ENCODE measurements around the gene IP6K2. TPM values are rescaled to one million over a fixed set of nuclear protein-coding genes. Genes with fewer than 3 reads are reported as not detected.
A peak's percentile ranks its signal among the peaks of the same experiment; 100 is the strongest.

The IP6K2 gene
- total and polyA plus RNA-seq, 2 of the 13 experiments (the other 11 are each of a cell fraction or from before 2014, with no cell fraction given), result 85.5 to 112 TPM

GRCh38 chr3:48663489-48664312 lies 53.3 kb downstream of the IP6K2 start (continued):
- TF ChIP-seq PRDM10 (CRISPR knock-in tag; IDR thresholded peaks at IDR 0.05; ENCODE audit: low read depth), result peak; percentile 96
- peak; percentile 43; the same call in 1 of the 2 replicates for TF ChIP-seq HIC2 (CRISPR knock-in tag; IDR thresholded peaks at IDR 0.05; ENCODE audit: low read depth)
- TF ChIP-seq ATF2 (CRISPR knock-in tag; IDR thresholded peaks at IDR 0.05), result peak; percentile 100
- peak; percentile 64 for TF ChIP-seq NR2F2 (IDR thresholded peaks at IDR 0.05; ENCODE audit: borderline replicate concordance, low read depth)
- TF ChIP-seq AGO1 (IDR thresholded peaks at IDR 0.05; ENCODE audit: low read depth, low read length, poor library complexity, severe bottlenecking), result peak; percentile 97
- no peak for TF ChIP-seq PLSCR1 (CRISPR knock-in tag; IDR thresholded peaks at IDR 0.05; ENCODE audit: borderline replicate concordance)
- no peak for TF ChIP-seq NFKBIZ (CRISPR knock-in tag; IDR thresholded peaks at IDR 0.05)
- no peak for TF ChIP-seq ZFP62 (CRISPR knock-in tag; IDR thresholded peaks at IDR 0.05)
- TF ChIP-seq ZNF253 (CRISPR knock-in tag; IDR thresholded peaks at IDR 0.05; ENCODE audit: borderline replicate concordance), result no peak
- no peak for TF ChIP-seq ZNF550 (CRISPR knock-in tag; IDR thresholded peaks at IDR 0.05; ENCODE audit: borderline replicate concordance)
- no peak for TF ChIP-seq NPAS2 (CRISPR knock-in tag; IDR thresholded peaks at IDR 0.05; ENCODE audit: borderline replicate concordance)
- TF ChIP-seq PPARG (CRISPR knock-in tag; conservative IDR thresholded peaks at IDR 0.05), result no peak
- TF ChIP-seq ZNF160 (CRISPR knock-in tag; IDR thresholded peaks at IDR 0.05), result peak; percentile 64; the same call in 1 of the 2 replicates
- TF ChIP-seq ZNF572 (CRISPR knock-in tag; IDR thresholded peaks at IDR 0.05), result no peak
- peak; percentile 77 for TF ChIP-seq TARDBP (CRISPR knock-in tag; IDR thresholded peaks at IDR 0.05)
- TF ChIP-seq POLR2A (IDR thresholded peaks at IDR 0.05; ENCODE audit: insufficient read depth in 1 of 2, low read depth in 2 of 2, low read length in 2 of 2), result no peak; a peak in 1 of 4 replicates
- TF ChIP-seq ZNF564 (CRISPR knock-in tag; IDR thresholded peaks at IDR 0.05), result peak; percentile 79; the same call in 1 of the 2 replicates
- TF ChIP-seq CHD2 (IDR thresholded peaks at IDR 0.05; ENCODE audit: low read depth, low read length), result 0 out of 2 replicates have a peak, but pooled peaks have one; percentile 18
- no peak for TF ChIP-seq SMARCE1 (IDR thresholded peaks at IDR 0.05; ENCODE audit: borderline replicate concordance)
- TF ChIP-seq HMG20B (CRISPR knock-in tag; conservative IDR thresholded peaks at IDR 0.05), result no peak

Data from HepG2 (cell line).